ENCODE measurements around the gene UBE2K.
"Not testable (repeated sequence)": the region's sequence is repeated elsewhere in the genome, so short reads cannot be mapped to it uniquely, and the experiment has no call there.

UBE2K gene

DNA sequence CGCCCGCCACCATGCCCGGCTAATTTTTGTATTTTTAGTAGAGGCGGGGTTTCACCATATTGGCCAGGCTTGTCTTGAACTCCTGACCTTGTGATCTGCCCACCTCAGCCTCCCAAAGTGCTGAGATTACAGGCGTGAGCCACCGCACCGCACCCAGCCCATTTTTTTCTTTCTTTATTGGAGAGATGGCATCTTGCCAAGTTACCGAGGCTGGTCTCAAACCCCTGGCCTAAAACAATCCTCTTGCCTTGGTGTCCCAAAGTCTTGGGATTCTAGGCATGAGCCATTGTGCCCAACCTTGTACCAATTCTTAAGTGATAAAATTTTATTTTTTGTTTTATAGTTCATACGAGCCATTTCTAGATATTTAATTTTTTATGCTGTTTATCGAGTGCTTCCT, 41.7 kb downstream of the UBE2K start:
- not testable (repeated sequence) for H3K27me3 Mint-ChIP-seq, H3K9me3 Mint-ChIP-seq, H3K4me1 Mint-ChIP-seq, H3K4me3 Mint-ChIP-seq, H3K27ac Mint-ChIP-seq, ATAC-seq, DNase-seq

DNA sequence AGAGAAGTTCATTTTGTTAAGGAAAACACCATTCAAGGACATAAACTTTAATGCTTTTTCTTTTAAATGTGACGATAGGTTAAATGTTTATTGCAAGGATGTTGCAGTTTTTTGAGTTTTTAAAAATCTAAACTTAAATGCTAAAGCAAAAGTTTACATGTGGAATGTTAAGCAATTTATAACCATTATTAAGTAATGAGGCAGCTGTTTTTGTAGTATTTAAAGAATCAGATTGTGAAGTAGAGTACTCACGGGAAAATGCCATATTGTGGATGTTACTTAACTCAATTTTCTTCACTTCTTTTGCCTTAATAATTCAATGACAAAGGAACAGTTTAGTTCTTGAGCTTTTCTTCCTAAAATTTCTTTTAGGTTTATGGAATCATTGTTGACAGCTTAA, 43.5 kb downstream of the UBE2K start:
- DNase-seq, result no peak
- H3K4me1 Mint-ChIP-seq, result peaks cover 9% of the 10 kb centered on the region
- H3K27ac Mint-ChIP-seq, result no peak overlapping the region
- no peak overlapping the region for H3K4me3 Mint-ChIP-seq
- ATAC-seq, result no peak
- no peaks in the 10 kb centered on the region for H3K27me3 Mint-ChIP-seq
- no peaks in the 10 kb centered on the region for H3K9me3 Mint-ChIP-seq

DNA sequence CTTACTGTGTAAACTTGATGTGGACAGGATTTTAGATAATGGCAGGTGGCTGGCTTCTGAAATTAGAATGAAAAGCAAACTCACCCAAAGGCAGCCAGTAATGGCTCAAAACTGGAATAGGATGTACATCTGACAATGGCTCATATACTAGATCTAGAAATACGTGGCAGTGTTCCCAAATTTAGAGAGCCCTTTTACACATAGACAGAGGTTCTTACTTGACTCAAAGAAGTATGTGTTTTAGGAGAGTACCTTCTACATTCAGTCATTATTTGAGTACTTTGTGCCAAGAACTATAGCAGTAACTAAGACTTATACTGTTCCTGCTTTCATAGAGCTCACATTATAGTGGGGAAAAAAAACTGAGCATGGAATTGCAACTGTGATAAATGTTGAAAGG, 48.0 kb downstream of the UBE2K start:
- Mint-ChIP-seq H3K27me3 (no peaks in the 10 kb centered on the region), H3K27ac (no peak overlapping the region), H3K4me1 (peaks cover 15% of the 10 kb centered on the region), H3K4me3 (no peak overlapping the region), H3K9me3 (no peaks in the 10 kb centered on the region)
- ATAC-seq (no peak), DNase-seq (no peak)

DNA sequence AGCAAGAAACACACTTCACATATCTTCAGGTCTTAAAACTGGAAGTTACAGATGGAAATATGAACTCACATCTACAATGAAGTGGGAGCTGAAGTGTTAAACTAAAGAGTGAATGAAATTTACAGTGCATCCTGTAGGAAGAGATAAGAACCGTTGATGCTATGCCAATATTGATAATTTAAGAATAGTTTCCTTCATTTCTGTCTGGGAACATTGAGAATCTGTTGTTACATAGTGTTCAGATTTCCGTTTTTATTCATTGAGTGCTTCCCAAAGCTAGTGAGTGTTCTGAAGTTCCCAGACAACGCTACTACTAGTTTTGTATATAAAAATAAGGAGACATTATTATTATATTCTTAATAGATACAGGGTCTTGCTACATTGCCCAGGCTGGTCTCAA, 52.3 kb downstream of the UBE2K start:
- Mint-ChIP-seq H3K27me3 (no peaks in the 10 kb centered on the region), H3K4me1 (peaks cover 15% of the 10 kb centered on the region), H3K27ac (no peak overlapping the region), H3K9me3 (no peaks in the 10 kb centered on the region), H3K4me3 (no peak overlapping the region)
- DNase-seq (no peak), ATAC-seq (no peak)

DNA sequence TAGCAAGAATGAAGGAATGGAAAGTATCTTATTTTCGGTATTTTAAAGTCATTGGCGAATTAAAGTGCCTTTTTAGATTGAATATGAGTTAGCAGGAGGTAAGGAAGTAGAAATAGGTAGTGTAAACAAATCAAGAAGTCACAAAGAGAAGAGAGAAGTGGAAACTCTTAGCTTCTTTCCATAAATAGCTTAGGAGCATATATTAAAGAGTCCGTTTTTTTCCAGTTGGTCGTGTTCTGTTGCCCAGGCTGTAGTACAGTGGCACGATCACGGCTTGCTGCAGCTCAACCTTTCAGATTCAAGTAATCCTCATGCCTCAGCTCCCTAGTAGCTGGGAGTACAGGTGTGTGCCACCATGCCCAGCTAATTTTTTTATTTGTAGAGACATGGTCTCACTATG, 56.4 kb downstream of the UBE2K start:
- ATAC-seq (no peak), DNase-seq (no peak)
- H3K27me3 Mint-ChIP-seq, result no peaks in the 10 kb centered on the region
- H3K4me3 Mint-ChIP-seq, result no peak overlapping the region
- H3K9me3 Mint-ChIP-seq, result no peaks in the 10 kb centered on the region
- no peak overlapping the region for H3K27ac Mint-ChIP-seq
- H3K4me1 Mint-ChIP-seq, result no peaks in the 10 kb centered on the region

DNA sequence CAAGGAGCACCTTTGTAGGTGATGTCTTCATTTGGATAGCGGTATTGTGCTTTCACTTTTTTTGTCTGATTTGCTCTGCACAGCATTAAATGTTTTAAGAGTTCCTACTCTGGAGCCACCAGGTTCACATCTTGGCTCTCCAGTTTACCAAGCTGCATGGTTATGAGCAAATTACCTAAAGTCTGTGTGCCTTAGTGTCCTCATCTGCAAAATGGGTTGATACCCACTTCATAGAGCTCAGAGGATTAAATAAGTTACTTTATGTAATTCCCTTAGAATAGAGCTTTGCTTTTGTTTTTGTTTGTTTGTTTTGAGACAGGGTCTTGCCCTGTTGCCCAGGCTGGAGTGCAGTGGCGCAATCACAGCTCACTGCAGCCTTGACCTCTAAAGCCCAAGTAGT, 58.2 kb downstream of the UBE2K start:
- Mint-ChIP-seq H3K9me3 (no peaks in the 10 kb centered on the region), H3K27ac (peak overlapping the region in 1 of 2 donors; percentile 34), H3K4me1 (no peaks in the 10 kb centered on the region), H3K4me3 (no peak overlapping the region), H3K27me3 (no peaks in the 10 kb centered on the region)
- ATAC-seq (no peak), DNase-seq (no peak)

DNA sequence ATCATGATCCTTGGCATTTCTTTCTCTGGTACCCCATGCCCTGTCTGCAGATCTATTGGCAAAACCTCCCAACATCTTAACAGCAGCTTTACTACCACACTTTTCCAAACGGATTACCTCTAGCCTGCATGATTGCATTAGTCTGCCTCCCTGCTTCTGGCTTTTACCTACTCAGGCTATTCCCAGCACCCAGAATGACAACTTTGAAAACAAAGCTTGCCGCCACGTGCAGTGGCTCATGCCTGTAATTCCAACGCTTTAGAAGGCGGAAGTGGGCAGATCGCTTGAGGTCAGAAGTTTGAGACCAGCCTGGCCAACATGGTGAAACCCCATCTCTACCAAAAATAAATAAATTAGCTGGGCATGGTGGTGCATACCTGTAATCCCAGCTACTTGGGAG, 60.2 kb downstream of the UBE2K start:
- H3K27ac Mint-ChIP-seq, result peak overlapping the region in 1 of 2 donors; percentile 51
- H3K4me1 Mint-ChIP-seq, result no peaks in the 10 kb centered on the region
- DNase-seq (no peak), ATAC-seq (no peak)
- no peaks in the 10 kb centered on the region for H3K27me3 Mint-ChIP-seq
- H3K4me3 Mint-ChIP-seq, result no peak overlapping the region
- no peaks in the 10 kb centered on the region for H3K9me3 Mint-ChIP-seq

DNA sequence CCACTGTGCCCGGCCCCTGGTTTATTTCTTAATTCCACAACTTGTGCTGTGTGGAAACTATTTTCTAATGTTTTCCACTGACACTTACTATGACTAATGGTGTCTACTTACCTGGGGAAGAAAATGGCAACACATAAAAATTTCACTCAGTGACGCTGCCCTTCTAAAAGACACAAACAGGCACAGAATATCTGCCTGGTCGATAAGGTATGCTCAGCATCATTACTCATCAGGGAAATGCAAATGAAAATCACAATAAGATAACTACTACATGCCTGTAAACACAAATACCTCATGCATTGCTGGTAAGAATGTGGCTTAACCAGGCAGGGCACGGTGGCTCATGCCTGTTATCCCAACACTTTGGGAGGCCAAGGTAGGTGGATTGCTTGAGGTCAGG, 61.6 kb downstream of the UBE2K start:
- Mint-ChIP-seq H3K4me1 (no peaks in the 10 kb centered on the region), H3K27ac (no peak overlapping the region), H3K27me3 (no peaks in the 10 kb centered on the region), H3K9me3 (no peaks in the 10 kb centered on the region), H3K4me3 (no peak overlapping the region)
- DNase-seq, result no peak
- no peak for ATAC-seq

DNA sequence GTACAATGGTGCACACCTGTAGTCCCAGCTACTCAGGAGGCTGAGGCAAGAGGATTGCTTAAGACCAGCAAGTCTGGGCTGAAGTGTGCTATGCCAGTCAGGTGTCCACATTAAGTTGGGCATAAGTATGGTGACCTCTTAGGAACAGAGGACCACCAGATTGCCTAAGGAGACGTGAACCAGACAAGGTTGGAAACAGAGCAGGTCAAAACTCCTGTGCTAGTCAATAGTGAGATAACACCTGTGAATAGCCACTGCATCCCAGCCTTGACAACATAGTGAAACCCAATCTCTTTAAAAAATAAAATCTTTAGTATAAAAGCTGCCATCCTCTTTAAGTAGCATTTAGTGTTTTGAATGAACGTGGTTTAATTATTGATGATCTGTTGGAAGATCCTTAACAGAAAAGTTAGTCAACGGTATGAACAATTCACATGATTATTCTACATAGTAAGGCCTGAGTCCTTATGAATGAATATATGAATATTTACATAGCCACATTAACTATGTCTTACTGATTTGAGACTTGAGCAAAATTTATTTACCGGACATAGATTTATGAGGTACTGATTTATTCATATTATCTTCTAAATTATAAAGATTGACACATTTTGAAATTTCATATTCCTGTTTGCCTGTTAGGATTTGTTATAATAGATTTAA, 63.2 kb downstream of the UBE2K start:
- no peak for DNase-seq
- Mint-ChIP-seq H3K27me3 (no peaks in the 10 kb centered on the region), H3K9me3 (no peaks in the 10 kb centered on the region), H3K4me1 (no peaks in the 10 kb centered on the region), H3K27ac (no peak overlapping the region), H3K4me3 (no peak overlapping the region)
- no peak for ATAC-seq

DNA sequence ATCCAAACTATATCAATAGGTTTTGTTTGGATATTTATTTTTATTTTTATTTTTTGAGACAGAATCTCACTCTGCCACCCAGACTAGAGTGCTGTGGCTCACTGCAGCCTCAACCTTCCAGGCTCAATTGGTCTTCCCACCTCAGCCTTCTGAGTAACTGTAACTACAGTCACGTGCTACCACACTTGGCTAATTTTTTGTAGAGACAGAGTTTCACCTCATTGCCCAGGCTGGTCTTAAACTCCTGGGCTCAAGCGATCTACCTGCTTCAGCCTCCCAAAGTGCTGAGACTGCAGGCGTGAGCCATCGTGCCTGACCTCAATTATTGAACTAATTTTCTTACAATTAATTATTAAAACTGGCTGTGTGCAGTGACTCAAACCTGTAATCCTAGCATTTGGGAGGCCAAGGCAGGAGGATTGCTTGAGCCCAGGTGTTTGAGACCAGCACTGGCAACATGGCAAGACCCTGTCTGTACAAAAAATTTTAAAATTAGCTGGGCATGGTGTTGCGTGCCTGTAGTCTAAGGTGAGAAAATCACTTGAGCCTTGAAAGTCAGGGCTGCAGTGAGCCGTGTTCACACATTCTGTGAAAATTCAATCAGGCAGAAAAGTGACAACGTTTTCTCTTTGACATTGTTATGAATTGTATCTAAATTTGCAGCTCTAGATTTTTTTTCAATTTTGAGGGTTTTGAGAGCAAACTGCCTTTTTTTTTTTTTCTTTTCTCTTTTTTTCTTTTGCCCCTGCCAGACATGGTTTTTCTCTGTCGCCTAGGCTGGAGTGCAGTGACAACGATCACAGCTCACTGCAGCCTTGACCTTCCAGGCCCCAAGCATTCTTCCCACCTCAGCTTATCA, 66.0 kb downstream of the UBE2K start:
- Mint-ChIP-seq H3K4me1 (no peaks in the 10 kb centered on the region), H3K4me3 (no peak overlapping the region), H3K9me3 (no peaks in the 10 kb centered on the region), H3K27ac (peak overlapping the region; percentile 61 to 83), H3K27me3 (no peaks in the 10 kb centered on the region)
- DNase-seq (no peak), ATAC-seq (no peak)

DNA sequence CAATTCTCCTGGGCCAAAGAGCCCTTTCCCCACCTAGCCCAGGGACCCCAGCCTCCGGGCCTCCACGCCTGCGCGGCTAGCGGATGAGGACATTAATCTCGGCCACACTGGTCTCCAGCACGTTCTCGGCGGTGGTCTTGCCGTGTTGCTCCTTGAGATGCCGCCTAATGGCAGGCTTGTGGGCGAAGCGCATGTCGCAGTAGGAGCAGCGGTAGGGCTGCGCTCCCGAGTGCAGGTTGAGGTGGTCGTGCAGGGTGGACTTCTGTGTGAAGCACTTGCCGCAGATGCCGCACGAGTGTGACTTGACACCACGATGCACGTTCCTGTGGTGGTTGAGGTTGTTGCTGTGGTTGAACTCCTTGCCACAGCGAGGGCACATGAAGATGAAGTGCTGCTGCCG, 72.1 kb downstream of the UBE2K start:
- DNase-seq (no peak), ATAC-seq (no peak)
- H3K27ac Mint-ChIP-seq, result peak overlapping the region in 1 of 2 donors; percentile 29
- no peaks in the 10 kb centered on the region for H3K4me1 Mint-ChIP-seq
- H3K4me3 Mint-ChIP-seq, result no peak overlapping the region
- H3K9me3 Mint-ChIP-seq, result no peaks in the 10 kb centered on the region
- H3K27me3 Mint-ChIP-seq, result no peaks in the 10 kb centered on the region

DNA sequence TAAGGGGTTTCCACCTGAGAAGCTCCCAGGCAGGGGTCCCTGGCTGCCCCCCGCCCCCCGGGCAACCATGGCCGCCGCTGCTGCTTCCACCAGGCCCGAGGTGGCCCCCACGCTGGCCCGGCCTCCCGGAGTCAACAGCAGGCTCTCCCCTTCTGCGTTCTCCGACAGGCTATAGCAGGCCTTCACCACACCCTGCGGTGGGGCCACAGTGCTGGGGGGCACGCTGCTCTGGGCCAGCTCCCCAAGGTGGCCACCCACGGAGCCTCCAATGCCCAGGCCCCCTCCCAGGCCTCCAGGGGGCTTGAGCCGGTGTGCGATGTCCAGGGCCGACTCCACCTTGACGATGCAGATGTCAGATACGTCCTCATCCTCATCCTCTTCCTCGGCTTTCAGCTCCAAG, 72.5 kb downstream of the UBE2K start:
- no peak overlapping the region for H3K27ac Mint-ChIP-seq
- no peaks in the 10 kb centered on the region for H3K9me3 Mint-ChIP-seq
- DNase-seq (no peak), ATAC-seq (no peak)
- H3K4me3 Mint-ChIP-seq, result no peak overlapping the region
- H3K27me3 Mint-ChIP-seq, result no peaks in the 10 kb centered on the region
- H3K4me1 Mint-ChIP-seq, result no peaks in the 10 kb centered on the region

DNA sequence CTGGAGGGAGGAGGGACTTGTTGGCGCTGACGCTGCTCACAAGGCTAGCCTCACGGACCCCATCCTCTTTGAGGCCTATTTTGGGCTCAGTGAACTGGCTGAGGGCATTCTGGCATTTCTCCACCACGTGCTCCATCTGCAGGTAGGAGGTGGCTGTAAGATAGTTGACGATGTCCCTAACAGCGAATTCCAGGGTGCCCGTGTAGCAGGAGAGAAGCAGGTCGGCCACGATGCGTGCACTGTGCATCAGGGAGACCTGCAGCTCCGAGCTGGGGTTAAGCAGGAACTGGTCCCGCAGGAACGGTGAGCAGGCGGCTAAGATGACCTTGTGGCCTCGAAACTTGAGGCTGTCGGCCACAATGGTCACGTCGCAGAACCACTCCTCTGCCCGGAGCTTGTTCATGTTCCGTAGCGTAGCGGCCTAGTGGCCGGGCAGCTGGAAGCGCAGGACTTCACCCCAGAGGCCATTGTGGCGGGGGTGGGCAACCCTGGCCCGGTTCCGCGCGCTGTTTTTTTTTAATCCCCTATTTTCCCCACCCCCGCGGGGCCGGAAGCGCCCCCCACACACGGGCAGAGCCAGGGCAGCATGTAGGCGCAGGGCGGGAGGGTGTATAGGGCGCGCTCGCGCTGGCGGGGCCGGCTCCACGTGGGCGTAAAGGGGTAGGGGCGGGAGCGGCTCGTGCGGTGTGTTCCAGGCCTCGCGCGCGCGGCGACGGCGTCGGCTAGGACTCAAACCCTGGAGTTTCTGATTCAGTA, 73.2 kb downstream of the UBE2K start:
- Mint-ChIP-seq H3K27ac (no peak overlapping the region), H3K4me3 (no peak overlapping the region), H3K27me3 (no peaks in the 10 kb centered on the region), H3K9me3 (no peaks in the 10 kb centered on the region), H3K4me1 (no peaks in the 10 kb centered on the region)
- ATAC-seq (peak; percentile 74), DNase-seq (no peak)

DNA sequence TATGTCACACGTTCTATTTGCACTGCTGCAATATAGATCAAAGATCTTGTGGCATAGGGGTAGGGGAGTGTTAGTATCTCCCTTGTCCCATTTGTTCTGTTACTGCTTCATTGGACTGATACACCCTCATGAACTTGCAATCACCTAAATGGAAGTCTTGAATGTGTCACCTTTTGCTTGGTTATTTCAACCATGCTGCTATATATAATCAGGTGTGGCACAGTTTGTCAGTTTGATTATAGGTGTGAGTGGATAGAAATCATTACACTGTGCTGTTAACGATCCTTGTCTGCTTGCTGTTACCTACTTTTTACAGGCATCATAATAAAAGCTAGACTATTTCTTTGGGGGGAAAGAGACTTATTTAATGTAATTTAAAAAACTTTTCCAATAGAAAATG, 84.1 kb downstream of the UBE2K start:
- not testable (repeated sequence) for H3K4me1 Mint-ChIP-seq, H3K27me3 Mint-ChIP-seq, H3K9me3 Mint-ChIP-seq, DNase-seq, H3K27ac Mint-ChIP-seq, H3K4me3 Mint-ChIP-seq, ATAC-seq

DNA sequence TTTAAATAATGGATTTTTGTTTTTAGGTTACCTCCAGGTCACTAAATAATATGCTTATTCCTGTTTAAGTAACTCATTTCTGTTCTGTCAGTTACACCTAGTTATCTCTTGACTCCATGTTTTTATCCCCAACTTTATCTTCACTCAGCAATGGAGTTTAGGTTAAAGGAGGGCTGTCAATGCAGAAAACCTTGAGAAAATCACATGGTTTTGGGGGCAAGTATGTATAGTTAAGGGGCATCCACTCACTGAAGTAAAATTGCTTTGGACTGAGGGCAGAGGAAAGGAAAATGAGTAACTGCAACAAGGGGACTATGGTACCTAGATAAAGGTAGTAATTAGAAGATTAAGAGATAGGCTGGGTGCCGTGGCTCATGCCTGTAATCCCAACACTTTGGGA, 87.1 kb downstream of the UBE2K start:
- no peaks in the 10 kb centered on the region for H3K27me3 Mint-ChIP-seq
- no peaks in the 10 kb centered on the region for H3K9me3 Mint-ChIP-seq
- H3K27ac Mint-ChIP-seq, result no peak overlapping the region
- DNase-seq (no peak), ATAC-seq (no peak)
- no peak overlapping the region for H3K4me3 Mint-ChIP-seq
- no peaks in the 10 kb centered on the region for H3K4me1 Mint-ChIP-seq

DNA sequence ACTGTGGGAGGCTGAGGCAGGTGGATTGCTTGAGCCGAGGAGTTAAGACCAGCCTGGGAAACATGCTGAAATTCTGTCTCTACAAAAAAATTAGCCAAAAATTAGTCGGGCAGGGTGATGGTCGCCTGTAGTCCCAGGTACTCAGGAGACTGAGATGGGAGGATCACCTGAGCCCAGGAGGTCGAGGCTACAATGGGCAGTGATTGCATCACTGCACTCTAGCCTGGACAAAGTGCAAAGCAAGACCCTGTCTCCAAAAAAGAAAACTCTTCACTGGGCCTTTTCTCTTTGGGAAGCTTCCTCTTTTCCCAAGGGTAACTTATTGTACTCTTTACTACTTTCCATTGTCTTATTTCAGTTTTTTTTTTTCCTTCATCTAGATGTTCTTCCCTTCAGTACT, 88.9 kb downstream of the UBE2K start:
- H3K9me3 Mint-ChIP-seq, result no peaks in the 10 kb centered on the region
- H3K27me3 Mint-ChIP-seq, result no peaks in the 10 kb centered on the region
- no peak overlapping the region for H3K4me3 Mint-ChIP-seq
- ATAC-seq, result no peak
- H3K4me1 Mint-ChIP-seq, result no peaks in the 10 kb centered on the region
- H3K27ac Mint-ChIP-seq, result no peak overlapping the region
- DNase-seq, result no peak

Measured in stimulated activated naive CD8-positive, alpha-beta T cell treated with anti-CD3 and anti-CD28 coated beads, Interleukin-15, amount 100 ng/mL, for 72 hours (primary cell).